ENCODE results near the gene RHBDF1. TPM values are rescaled to one million over a fixed set of nuclear protein-coding genes. Genes with fewer than 3 reads are reported as not detected.

The RHBDF1 gene
- total RNA-seq, 4 donors from 2014 or later: 11.9 to 179 (median 33.8) TPM

DNA sequence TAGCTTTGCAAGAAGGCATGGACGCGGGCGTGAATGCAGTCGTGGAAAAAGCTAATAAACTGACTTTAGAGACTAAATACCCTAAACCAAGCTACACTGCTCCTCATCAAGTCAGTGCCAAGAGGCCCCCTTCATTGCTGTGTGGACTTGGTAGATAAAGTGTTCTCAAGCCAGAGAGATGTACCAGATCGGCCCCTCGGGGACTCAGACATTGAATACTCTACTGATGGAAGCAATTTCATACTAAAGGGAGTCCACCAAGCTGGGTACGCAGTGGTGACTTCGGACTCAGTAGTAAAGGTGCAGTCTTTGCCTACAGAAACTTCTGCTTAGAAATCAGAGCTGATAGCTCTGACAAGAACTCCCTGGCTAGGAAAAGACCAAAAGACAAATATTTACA, 27.8 kb downstream of the RHBDF1 start:
- no peak overlapping the region for H3K4me3 ChIP-seq
- WGBS, 2 donors (ENCODE audit: low coverage in 1 of 2): 92 to 95% methylated on average over 4 to 8 of the region's 8 CpGs
- in situ Hi-C loops (cut with MboI; ENCODE audit: low pct_ligation_motif_present in 1 of 4, low pct_unique_long_range_greater_than_20kb in 1 of 4, low sequenced_read_pairs in 3 of 4): no loop called here
- no peaks in the 10 kb centered on the region for H3K27me3 ChIP-seq
- no peaks in the 10 kb centered on the region for H3K4me1 ChIP-seq
- no peaks in the 10 kb centered on the region for H3K9me3 ChIP-seq
- intact Hi-C loops (cut with DNase I; ENCODE audit: low total_unique reads): no loop called here
- H3K27ac ChIP-seq: no peak overlapping the region
- no peak for DNase-seq
- H3K36me3 ChIP-seq: peaks cover 0 to 12% (median 0%) of the 10 kb centered on the region in 4 donors
- TF ChIP-seq, protein P1, sequence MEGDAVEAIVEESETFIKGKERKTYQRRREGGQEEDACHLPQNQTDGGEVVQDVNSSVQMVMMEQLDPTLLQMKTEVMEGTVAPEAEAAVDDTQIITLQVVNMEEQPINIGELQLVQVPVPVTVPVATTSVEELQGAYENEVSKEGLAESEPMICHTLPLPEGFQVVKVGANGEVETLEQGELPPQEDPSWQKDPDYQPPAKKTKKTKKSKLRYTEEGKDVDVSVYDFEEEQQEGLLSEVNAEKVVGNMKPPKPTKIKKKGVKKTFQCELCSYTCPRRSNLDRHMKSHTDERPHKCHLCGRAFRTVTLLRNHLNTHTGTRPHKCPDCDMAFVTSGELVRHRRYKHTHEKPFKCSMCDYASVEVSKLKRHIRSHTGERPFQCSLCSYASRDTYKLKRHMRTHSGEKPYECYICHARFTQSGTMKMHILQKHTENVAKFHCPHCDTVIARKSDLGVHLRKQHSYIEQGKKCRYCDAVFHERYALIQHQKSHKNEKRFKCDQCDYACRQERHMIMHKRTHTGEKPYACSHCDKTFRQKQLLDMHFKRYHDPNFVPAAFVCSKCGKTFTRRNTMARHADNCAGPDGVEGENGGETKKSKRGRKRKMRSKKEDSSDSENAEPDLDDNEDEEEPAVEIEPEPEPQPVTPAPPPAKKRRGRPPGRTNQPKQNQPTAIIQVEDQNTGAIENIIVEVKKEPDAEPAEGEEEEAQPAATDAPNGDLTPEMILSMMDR (IDR thresholded peaks at IDR 0.05): no peak

DNA sequence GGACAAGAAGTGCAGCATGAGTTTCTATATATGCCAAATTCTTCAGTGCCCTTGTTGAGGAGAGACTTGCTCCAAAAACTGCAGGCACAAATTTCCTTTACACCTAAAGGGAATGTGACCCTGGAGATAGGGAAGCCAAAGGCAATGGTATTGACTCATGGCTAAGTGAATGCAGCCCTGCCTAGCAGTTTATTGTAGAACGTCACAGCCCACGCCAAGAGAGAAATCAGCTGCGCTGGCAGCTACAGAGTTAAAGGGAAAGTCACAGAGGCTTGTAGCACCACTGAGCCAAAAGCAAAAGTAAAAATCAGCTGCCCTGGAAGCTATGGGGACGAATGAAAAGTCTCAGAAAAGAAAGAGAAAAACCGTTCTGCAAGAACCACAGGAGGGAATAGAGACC, 29.1 kb downstream of the RHBDF1 start:
- intact Hi-C loops (cut with DNase I; ENCODE audit: low total_unique reads) (no loop called here), in situ Hi-C loops (cut with MboI; ENCODE audit: low pct_ligation_motif_present in 1 of 4, low pct_unique_long_range_greater_than_20kb in 1 of 4, low sequenced_read_pairs in 3 of 4) (no loop called here)
- peaks cover 0 to 12% (median 0%) of the 10 kb centered on the region in 4 donors for H3K36me3 ChIP-seq
- WGBS, 2 donors (ENCODE audit: low coverage in 1 of 2): 71 to 72% methylated on average over 5 of the region's 5 CpGs
- no peaks in the 10 kb centered on the region for H3K9me3 ChIP-seq
- TF ChIP-seq EP300 (IDR thresholded peaks at IDR 0.05; ENCODE audit: low read depth): no peak
- no peak for TF ChIP-seq POLR2A (IDR thresholded peaks at IDR 0.05)
- no peak for TF ChIP-seq POLR2AphosphoS5 (IDR thresholded peaks at IDR 0.05)
- TF ChIP-seq, protein P1 (IDR thresholded peaks at IDR 0.05): no peak
- H3K27ac ChIP-seq: no peak overlapping the region
- peaks cover 0 to 12% (median 4%) of the 10 kb centered on the region in 4 donors for H3K4me1 ChIP-seq
- no peak for DNase-seq
- no peaks in the 10 kb centered on the region for H3K27me3 ChIP-seq
- H3K4me3 ChIP-seq: no peak overlapping the region

DNA sequence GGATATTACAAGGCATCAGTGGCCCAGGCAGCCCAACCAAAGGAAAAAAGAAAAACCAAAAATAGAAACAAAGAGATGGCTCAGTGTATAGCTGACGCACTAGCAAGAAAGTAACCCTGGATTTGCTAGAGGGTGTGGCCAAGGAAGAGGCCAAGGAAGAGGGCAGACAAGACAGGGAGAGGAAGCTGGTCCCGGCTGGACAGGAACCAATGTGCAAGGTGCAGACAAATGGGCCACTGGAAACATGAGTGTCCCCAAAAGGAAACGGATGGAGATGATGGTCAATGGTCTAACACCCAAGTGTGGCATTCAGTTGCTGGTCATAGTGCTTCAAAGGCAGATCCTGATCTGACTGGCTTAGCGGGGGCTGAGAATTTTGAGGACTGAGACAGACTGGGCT, 29.7 kb downstream of the RHBDF1 start:
- no peaks in the 10 kb centered on the region for H3K27me3 ChIP-seq
- TF ChIP-seq POLR2AphosphoS5 (IDR thresholded peaks at IDR 0.05) (no peak), POLR2A (IDR thresholded peaks at IDR 0.05) (no peak), EP300 (IDR thresholded peaks at IDR 0.05; ENCODE audit: low read depth) (no peak)
- TF ChIP-seq, protein P1 (IDR thresholded peaks at IDR 0.05): no peak
- no peak for DNase-seq
- H3K4me3 ChIP-seq: no peak overlapping the region
- H3K9me3 ChIP-seq: no peaks in the 10 kb centered on the region
- H3K4me1 ChIP-seq: peaks cover 0 to 13% (median 4%) of the 10 kb centered on the region in 4 donors
- H3K27ac ChIP-seq: no peak overlapping the region
- in situ Hi-C loops (cut with MboI; ENCODE audit: low pct_ligation_motif_present in 1 of 4, low pct_unique_long_range_greater_than_20kb in 1 of 4, low sequenced_read_pairs in 3 of 4): no loop called here
- intact Hi-C loops (cut with DNase I; ENCODE audit: low total_unique reads): no loop called here
- 84 to 93% methylated on average over 4 of the region's 4 CpGs for WGBS, 2 donors (ENCODE audit: low coverage in 1 of 2)
- H3K36me3 ChIP-seq: peaks cover 0 to 12% (median 0%) of the 10 kb centered on the region in 4 donors

DNA sequence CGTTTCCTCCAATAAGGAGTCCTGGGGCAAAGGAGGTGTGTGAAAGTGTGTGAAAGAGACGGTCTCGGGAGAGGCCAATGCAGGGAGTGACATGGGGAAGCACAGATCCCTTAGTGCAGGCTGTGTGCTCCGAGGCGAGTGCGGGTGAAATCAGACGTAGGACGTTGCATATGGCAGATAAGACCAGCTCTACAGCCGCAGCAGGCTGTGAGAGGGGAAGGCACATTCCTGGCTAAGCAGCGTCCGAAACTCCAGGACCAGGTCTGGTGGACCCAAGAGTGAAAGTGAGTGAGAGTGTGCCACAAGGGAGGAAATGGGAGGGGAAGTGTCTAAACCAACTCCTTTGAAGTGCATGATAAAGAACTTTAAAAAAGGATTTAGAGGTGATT, 30.4 kb downstream of the RHBDF1 start:
- Histone ChIP-seq H3K27me3 (no peaks in the 10 kb centered on the region), H3K4me1 (peaks cover 0 to 13% (median 4%) of the 10 kb centered on the region in 4 donors), H3K27ac (no peak overlapping the region), H3K9me3 (no peaks in the 10 kb centered on the region), H3K4me3 (no peak overlapping the region), H3K36me3 (peaks cover 0 to 12% (median 0%) of the 10 kb centered on the region in 4 donors)
- 90 to 95% methylated on average over 10 to 11 of the region's 11 CpGs for WGBS, 2 donors (ENCODE audit: low coverage in 1 of 2)
- in situ Hi-C loops (cut with MboI; ENCODE audit: low pct_ligation_motif_present in 1 of 4, low pct_unique_long_range_greater_than_20kb in 1 of 4, low sequenced_read_pairs in 3 of 4) (no loop called here), intact Hi-C loops (cut with DNase I; ENCODE audit: low total_unique reads) (no loop called here)
- TF ChIP-seq POLR2AphosphoS5 (IDR thresholded peaks at IDR 0.05): no peak
- TF ChIP-seq, protein P1 (IDR thresholded peaks at IDR 0.05): no peak
- no peak for DNase-seq

Data from transverse colon (tissue), 4 donors.